Sigmoid colon (tissue), 4 donors: Measurements from ENCODE around the gene PTH1R.

Experiments used
- CTCF ChIP-seq, 4 experiments: fragments of 450-650 bp in 3 of 4; fragments of 200-600 bp in 1 of 4; IDR thresholded peaks; one replicate each; pipeline ENCODE4 v1.5.1; 2016 to 2019; ENCODE audit warnings: antibody characterized with exemption in 4 of 4, mild to moderate bottlenecking in 3 of 4, moderate library complexity in 2 of 4
- EP300 ChIP-seq, 4 donors: sonication (generic); formaldehyde crosslinking; IDR thresholded peaks; one replicate each; pipeline ENCODE4 v1.6.1; 2017; ENCODE audit warnings: antibody characterized with exemption in 4 of 4
- POLR2A ChIP-seq, 2 donors: fragments of 450-650 bp; IDR thresholded peaks; one replicate each; pipeline ENCODE4 v1.6.1; 2016; ENCODE audit warnings: antibody characterized with exemption in 2 of 2, mild to moderate bottlenecking in 2 of 2, moderate library complexity in 2 of 2
- POLR2AphosphoS5 ChIP-seq, 4 donors: sonication (generic); formaldehyde crosslinking; IDR thresholded peaks; one replicate each; pipeline ENCODE4 v1.6.1; 2017; ENCODE audit warnings: antibody characterized with exemption in 4 of 4

GRCh38 chr3:46901591-46902187 lies 24.2 kb downstream of the PTH1R start:
- no peak for TF ChIP-seq CTCF (IDR thresholded peaks at IDR 0.05)
- no peak for TF ChIP-seq POLR2A (IDR thresholded peaks at IDR 0.05)
- no peak for TF ChIP-seq POLR2AphosphoS5 (IDR thresholded peaks at IDR 0.05)
- TF ChIP-seq EP300 (IDR thresholded peaks at IDR 0.05): no peak
